HG03108 (cell line): Measurements from ENCODE around the gene FLT1.

Experiments
- ATAC-seq: cut with Tn5 transposase; IDR thresholded peaks from one replicate; pipeline ENCODE4 v1.9.1; 2021; ENCODE audit warnings: moderate library complexity; ENCODE audit not compliant: unreplicated experiment

The FLT1 gene

GRCh38 chr13:28494778-28495537 lies at the start of gene FLT1:
Gene FLT1, minus strand, starts transcription at chr13:28495128. Its CDS starts 285 bp downstream, at chr13:28494843.
- ATAC-seq: no peak

DNA sequence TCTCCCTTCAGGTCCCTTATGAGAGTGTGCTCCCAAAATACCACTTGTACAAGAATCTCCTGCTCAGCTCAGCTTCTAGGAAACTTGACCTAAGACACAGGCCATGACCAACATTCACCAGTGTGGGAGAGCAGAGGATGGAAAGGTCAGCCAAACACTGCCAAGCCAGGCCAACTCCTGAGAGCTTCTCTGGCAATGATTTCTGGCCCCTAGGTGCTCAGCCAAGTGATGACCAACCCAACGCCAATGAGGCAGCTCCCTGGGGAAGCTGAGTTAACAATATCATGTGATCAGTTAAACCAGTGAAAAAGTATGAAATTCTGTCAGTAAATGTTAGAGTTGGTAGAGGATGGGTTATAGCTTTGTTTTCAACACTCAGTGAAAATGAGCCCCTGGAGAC lies 49.1 kb upstream of the FLT1 start:
- ATAC-seq: no peak

GRCh38 chr13:28542804-28543203 lies 47.9 kb upstream of the FLT1 start:
- no peak for ATAC-seq

DNA sequence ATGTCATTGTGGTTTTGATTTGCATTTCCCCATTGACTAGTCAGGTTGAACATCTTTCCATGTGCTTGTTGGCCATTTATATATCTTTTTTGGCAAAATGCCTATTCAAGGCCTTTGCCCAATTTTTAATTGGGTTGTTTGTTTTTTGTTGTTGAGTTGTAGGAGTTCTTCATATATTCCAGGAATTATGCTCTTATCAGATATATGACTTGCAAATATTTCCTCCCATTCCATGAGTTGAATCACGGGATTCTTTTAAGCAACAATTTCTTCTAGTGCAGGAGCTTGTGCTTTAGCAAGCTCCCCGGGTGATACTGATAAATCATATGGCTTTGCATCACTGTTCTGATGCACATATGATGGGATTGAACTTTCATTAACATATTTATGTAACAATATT lies 47.0 kb upstream of the FLT1 start:
- ATAC-seq: no peak

- ATAC-seq: peak; percentile 67
Measured at GRCh38 chr13:28540612-28541011, 45.7 kb upstream of the FLT1 start.

DNA sequence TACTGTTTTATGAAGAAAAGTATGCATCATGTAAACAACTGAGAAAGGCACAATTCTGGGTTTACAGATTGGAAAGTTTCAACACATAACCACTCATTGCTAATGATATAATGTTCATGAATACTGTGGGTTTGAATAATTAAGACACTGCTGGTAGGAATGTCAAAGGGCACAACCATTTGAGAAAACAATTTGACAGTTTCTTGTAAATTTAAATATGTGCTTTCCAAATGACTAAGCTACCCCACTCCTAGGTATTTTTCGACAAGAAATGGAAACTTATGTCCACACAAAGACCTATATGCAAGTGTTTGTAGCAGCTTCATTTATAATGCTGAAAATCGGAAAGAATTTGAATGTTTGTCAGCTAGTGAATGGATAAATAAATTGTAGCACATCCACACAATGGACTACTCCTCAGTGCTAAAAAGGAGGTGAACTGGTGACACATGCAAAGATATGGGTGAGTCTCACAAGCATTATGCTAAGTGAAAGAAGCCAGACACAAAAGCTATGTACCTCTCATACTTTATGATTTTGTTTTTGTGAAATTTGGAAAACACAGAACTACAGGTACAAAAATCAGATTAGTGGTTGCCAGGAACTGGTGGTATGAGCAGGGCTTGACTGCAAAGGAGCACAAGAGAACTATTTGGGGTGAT lies 44.8 kb upstream of the FLT1 start:
- no peak for ATAC-seq

DNA sequence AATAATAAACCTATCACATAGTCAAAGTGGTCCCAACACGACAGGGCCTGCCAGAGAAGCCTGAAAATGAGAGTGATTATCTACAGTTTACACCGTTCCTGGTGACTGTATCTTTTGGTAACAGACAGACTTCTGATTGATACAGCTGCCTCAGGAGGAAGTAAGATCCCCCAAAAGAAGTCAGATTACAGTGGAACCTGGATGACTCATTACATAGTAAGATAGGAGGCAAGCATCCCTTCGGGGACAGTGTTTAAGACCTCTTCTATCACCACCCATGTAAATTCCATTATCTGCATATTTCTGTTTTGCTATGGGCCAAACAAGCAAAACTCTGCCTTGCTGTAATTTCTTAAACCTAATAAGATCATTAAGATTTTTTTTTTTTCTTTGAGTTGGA lies 44.0 kb upstream of the FLT1 start:
- no peak for ATAC-seq

- ATAC-seq: no peak
Measured at GRCh38 chr13:28537171-28537570, 42.2 kb upstream of the FLT1 start.

DNA sequence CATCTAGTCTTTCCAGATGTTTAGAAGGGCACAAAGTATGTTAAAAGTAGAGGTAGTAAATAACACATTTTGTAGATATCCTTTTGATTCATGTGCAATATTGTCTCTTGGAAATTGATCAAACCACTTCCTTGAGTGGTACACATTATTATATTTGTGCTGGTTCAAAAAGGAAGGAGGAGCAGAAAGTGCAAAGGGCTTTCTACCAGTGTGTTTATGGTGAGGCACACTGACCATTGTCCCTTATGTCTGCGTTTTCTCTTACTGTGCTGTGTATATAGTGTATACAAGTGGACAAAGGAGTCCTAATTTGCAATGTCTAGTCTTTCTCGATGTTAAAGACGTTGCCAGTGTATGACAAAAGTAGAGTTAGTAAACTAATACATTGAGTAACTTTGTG lies 41.4 kb upstream of the FLT1 start:
- ATAC-seq: no peak

GRCh38 chr13:28535734-28536133 lies 40.8 kb upstream of the FLT1 start:
- ATAC-seq: no peak

DNA sequence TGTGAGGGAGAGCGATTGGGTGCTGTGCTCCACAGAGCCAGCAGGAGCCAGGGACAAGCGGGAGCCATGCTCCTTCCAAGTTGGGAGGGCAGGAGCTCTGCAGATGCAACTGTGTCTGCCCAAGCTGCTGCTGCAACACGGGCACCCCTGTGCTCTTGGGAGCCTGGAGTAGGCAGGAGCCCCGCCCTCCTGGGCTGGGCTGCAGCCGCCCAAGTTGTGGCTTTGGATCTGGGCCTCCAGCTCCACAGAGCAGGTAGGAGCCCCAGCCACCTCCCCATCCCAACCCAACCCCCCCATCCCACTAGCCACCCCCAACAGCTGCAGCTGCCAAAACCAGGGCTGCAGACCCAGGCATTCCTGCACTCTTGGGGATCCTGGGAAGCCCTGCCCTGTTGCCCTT lies 39.9 kb upstream of the FLT1 start:
- no peak for ATAC-seq

DNA sequence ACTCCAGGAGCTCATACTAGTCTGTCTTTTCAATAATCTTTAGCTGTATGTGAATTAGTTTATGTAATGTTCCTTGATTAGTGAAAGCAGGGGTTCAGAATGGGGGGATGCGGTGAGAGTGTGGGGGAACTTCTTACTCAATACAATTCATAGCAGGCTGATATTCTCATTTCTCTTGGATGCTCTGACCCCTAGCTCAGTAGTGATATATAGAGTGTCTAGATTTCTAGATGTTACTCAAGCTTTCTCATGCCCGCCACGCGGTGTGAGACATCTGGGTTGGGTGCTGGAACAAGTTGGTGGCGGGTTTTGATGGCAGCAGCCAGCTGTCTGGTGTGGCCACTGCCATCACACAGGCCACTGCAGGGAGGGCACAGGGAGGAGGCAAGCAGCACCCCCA lies 39.3 kb upstream of the FLT1 start:
- ATAC-seq: no peak

DNA sequence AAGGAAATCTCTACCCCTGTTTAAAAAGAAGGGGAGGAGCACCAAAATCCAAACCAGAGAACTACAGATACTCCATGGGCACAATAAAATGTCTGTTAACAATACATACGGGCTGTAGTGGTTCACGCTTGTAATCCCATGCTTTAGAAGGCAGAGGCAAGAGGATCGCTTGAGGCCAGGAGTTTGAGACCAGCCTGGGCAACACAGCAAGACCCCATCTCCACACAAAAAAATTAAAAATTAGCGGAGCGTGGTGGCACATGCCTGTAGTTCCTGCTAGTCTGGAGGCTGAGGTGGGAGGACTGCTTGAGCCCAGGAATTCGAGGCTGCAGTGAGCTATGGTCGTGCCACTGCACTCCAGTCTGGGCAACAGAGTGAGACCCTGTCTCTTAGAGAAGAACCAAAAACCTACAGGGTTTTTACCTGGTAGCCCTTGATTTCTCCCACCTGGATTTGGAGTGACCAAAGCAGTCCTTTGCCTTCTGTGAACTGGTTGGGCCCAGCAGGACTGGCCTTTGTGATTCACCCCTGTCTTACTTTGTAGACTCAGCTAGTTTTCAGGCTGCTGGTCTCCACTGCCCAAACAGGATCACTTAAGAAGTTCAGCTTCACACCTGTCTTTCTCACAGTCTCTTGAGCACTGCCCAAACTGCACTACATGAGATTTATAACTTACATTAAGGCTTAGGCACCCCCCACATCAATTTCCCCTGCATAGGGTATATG lies 38.7 kb upstream of the FLT1 start:
- no peak for ATAC-seq

GRCh38 chr13:28533125-28533436 lies 38.2 kb upstream of the FLT1 start:
- no peak for ATAC-seq

GRCh38 chr13:28532388-28533124 lies 37.6 kb upstream of the FLT1 start:
- no peak for ATAC-seq

DNA sequence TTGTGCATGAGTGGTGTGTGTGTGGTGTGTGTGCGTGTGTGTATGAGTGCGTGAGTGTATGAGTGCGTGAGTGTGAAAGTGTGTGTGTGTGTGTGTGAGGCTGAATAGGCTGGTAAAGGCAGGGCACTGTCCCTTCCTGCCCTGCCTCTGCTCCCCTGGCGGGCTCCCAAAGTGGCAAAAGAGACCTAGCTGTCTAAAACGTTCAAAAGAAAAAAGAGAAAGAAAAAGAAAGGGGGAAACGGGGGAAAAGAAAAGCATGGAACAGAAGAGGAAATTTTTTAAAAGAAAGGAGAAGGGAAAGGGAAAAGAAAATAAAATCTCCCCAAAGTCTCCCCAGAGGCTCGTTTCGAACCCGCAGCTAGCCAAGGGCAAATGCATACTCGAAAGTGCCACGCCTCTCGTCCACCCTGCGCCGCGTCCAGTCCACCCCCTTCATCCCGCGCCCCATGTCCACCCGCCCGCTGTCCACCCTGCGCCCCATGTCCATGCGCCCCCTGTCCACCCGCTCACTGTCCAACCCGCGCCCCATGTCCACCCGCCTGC lies 37.0 kb upstream of the FLT1 start:
- no peak for ATAC-seq

DNA sequence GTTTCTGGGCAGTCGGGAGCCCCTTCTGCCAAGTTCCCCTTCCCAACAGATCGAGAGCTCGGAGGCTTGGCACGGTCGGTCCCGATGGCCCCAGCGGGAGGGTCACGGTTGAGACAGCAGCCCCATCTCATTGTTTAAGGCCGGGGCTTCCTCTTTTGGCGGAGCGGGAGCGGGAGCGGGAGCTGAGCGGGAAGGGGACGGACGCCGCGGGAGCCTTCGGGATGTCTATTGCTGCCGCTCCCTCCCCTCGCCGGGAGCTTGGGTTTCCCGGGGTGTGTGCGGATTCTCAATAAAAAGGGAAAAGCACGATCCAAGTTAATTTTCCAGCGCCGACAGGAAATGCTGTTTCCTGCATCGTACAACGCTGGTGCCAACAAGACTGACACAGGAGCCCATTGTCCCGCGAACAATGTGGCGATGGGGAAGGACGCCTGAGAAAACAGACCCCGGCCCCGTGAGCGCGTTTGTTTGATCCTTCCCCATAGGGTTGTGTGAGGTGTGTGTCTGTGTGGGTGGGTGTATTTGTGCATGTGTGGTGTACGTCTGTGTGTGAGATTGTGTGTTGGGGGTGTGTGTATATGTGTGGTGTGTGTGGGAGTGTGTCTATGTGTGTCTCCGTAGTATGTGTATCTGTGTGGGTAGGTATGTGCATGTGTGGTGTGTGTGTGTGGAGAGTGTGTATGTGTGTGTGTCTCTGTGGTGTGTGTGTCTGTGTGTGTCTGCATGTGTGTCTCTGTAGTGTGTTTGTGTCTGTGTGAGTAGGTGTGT lies 36.3 kb upstream of the FLT1 start:
- no peak for ATAC-seq

DNA sequence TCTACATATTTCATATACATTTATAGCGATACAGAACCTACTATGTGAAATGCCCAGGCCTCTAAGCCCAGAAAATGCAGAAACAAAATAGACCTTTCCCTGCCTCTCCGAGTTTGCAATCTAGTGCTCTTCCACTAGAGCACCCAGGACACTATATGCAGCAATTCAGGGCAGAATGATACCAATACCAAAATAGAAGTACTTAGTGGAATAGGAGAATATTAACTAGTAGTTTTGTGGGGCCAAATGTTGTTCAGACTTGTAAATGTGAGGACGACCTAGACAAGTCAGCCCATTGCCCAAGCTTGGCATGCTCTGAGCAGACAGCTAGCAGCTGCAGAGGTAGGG lies 35.8 kb upstream of the FLT1 start:
- no peak for ATAC-seq

DNA sequence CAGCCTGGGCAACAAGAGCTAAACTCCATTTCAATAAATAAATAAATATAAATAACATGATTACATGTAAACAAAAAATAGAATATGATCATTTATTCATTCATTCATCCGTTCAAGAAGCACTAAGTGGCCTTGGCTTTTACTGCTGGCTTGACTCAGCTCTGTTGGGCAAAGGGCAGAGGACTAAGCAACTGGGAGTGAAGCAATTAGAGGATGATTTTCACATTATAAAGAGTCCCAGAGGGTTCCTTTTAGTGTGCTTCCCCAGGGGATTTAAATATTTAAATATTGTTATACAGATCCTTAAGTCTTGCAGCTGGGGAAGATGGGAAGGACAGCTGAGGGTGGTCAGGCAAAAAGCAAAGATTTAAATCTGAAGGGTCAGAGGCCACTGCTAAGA lies 34.9 kb upstream of the FLT1 start:
- no peak for ATAC-seq

DNA sequence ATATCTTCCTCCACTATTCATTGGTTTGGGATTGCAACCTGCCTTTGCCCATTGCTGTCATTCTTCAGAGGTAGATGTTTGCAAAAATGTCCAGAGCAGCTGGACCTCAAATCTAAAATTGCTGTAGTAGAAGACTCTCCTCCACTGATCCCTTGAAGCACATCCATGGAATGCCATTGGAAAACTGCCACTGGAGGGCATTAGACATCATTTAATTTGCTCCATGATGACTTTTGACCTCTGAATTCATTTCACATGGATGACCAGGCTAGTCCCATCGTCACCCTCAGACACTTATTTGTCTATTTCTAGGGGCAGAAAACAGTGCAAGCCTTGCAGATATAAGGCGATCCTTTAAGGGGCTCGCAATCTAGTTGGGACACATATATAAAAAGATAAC lies 33.9 kb upstream of the FLT1 start:
- ATAC-seq: no peak

DNA sequence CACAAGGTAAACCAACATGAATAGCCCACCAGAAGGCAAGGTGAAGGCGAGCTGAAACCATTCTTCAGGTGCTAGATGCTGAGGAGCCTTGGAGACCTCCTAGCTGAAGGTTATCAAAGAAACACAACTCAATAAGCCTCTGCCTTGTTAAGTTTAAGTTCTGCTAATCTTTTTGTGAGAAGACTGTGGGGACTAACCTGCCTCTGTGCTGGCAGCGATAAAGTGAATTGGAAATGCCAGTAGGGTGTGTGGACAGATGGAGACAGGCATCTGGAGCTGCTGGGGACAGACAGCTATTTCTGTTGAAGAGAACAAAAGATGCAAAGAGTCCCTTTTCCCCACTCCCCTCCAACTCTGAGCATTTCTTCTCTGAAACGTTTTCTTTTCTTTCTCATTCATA lies 33.5 kb upstream of the FLT1 start:
- ATAC-seq: no peak
